GM19099 (cell line): ENCODE data around the gene PTOV1.

Experiments
- POLR2A ChIP-seq: IDR thresholded peaks from 3 replicates; pipeline ENCODE4 v1.6.1; 2011; ENCODE audit warnings: low read depth; ENCODE audit not compliant: insufficient read length; ENCODE audit errors: extremely low read depth

Gene PTOV1

DNA sequence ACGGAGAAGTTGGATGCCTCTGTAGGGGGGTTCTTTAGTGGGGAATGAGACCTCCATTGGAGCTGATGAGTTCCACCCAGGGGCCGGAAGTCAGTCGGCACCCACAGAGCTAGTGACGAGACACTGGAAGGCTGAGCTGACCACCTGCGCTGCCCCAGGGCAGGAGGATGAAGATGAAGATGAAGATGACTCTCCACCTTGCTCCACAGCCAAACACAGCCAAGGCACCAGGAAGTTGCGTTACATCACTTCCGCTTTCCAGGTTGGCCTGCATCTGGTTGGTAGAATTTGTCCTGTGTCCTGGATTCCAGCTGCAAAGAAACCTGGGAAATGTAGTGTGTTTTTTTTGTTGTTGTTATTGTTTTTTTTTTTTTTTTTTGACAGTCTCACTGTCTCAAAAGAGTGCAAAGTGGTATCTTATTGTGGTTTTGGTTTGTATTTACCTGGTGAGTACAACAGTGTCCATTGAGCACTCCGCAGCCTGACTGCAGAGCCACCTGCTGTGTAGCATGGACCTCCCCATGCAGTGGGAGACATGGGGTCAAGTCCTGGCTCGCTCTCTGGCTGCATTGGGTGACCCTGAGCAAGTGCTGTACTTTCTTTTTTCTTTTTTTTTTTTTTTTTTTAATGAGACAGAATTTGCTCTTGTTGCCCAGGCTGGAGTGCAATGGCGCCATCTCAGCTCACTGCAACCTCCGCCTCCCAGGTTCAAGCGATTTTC, 28.4 kb downstream of the PTOV1 start:
- TF ChIP-seq POLR2A: no peak

DNA sequence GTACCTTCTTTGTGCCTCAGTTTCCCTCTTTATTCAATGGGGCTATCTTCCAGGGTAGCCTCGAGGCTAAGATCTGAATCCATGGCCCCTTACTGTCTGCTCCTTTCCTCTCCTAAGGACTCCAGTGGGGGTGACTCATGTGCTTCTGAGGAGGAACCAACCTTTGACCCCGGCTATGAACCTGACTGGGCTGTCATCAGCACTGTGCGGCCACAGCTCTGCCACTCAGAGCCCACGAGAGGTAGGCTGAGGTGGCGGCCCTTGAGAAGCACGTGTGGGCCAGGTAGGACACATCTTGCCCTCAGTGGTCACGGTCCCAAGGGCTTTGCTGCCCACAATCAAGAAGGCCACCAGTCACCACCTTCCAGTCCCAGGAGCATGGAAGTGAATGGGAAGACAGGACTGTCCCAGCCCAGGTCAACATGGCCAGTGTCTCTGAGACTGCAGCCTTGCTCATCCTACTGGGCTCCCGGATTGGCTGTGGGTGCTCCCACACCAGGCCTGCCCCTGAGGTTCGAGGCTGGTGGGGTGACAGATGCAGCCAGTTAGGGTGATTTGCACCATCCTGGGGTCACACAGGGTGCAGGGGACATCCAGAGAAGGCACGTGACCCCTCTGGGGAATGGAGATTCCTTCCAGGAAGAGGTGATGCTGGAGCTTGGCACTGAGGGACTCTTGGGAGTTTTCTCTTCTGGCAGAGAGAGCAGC, 29.4 kb downstream of the PTOV1 start:
- TF ChIP-seq POLR2A: no peak

DNA sequence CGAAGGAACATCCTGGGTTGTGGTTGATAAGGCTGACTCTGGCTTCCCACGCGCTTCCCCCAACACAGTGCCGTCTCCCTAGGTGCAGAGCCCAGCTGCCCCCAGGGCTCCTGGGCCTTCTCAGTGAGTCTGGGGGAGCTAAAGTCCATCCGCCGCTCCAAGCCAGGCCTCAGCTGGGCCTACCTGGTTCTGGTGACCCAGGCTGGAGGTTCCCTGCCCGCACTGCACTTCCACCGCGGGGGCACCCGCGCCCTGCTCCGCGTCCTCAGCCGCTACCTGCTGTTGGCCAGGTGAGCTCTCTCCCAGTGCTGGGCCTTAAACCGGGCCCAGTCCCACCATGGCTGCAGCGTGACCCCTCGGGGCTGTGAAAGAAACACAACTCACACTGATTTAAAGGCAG, 30.2 kb downstream of the PTOV1 start:
- no peak for TF ChIP-seq POLR2A

DNA sequence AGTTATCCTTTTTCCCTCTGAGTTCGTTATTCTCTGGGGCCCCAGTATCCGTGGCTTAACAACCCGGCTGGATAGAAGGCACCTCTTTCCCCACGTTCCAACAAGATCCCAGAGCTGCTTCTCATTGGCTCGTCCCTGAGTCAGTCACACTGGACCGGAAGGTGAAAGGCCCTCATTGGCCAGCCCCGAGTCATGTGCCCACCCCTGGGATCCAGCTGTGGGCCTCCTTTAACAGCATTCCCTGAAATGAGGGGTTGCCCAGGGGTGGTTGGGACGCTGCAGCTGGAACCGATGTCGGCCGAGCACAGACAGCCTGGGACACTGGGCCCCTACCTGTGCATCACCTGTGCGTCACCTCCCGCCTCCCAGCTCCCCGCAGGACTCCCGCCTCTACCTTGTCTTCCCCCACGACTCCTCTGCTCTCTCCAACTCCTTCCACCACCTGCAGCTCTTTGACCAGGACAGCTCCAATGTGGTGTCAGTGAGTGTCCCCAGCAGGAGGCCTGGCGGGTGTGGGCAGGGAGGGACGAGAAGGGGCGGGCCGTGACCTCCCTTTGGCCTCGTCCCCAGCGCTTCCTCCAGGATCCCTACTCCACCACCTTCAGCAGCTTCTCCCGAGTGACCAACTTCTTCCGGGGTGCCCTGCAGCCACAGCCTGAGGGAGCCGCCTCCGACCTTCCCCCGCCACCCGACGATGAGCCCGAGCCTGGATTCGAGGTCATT, 30.9 kb downstream of the PTOV1 start:
- TF ChIP-seq POLR2A: no peak

DNA sequence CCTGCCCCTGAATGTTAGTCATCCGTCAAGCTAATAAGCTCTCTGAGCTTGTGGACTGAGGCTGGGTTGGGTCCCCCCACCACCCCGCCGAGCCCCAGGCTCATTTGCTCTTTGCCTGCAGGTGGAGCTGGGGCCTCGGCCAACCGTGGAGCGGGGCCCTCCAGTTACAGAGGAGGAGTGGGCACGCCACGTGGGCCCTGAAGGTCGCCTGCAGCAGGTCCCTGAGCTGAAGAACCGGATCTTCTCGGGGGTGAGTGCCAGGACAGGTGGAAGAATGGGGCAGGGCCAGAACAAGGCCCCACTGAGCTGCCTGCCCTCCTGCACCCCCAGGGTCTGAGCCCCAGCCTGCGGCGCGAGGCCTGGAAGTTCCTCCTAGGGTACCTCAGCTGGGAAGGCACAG, 31.7 kb downstream of the PTOV1 start:
- TF ChIP-seq POLR2A: no peak

DNA sequence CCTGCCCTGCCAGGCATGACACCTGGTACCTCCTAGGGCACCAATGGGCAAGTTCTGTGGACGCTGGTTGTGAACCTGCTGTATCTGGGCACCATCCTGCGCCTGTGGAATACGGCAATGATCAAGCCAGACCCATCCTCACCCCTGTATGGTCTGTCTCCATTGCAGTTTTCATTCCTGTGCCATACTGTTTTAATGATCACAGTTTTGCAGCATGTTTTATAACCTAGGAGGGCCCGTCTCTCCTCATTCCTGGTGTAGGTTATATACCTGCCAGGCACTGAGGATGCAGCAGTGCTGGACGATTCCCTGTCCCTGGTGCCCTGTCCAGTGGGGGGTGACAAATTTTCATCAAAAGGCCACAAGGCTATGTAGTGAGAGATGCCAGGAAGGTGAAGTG, 32.1 kb downstream of the PTOV1 start:
- no peak for TF ChIP-seq POLR2A

DNA sequence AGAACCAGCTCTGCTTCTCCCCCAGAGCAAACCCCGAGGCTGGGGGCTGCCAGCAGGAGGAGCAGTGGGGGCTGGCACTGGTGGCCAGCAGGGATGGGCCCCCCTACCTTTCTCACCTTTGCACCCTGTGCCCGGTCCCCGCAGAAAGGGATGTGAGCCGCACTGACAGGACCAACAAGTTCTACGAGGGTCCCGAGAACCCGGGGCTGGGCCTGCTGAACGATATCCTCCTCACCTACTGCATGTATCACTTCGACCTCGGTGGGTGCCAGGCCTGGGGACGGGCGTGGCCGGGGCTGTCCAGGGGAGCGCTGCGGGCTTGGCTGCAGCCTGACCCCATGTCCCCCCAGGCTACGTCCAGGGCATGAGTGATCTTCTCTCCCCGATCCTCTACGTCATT, 33.1 kb downstream of the PTOV1 start:
- no peak for TF ChIP-seq POLR2A

DNA sequence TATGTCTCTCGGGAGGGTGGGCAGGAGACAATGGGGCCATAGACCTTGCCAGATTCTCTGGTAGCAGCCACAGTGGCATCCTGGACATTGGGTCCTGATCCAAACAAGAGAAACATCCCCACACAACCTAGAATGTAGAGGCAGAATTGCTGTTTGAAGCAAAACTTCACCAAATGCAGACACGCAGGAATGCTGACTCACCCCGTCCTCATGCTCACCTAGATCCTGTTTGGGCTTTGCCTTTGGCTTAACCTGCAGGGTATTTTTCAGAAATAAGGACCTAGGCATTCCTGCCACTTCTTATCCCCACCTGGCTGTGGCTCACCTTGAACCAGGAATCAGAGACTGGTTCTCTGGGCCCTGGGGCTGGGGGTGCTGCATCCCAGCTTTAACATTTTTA, 33.8 kb downstream of the PTOV1 start:
- TF ChIP-seq POLR2A: no peak

DNA sequence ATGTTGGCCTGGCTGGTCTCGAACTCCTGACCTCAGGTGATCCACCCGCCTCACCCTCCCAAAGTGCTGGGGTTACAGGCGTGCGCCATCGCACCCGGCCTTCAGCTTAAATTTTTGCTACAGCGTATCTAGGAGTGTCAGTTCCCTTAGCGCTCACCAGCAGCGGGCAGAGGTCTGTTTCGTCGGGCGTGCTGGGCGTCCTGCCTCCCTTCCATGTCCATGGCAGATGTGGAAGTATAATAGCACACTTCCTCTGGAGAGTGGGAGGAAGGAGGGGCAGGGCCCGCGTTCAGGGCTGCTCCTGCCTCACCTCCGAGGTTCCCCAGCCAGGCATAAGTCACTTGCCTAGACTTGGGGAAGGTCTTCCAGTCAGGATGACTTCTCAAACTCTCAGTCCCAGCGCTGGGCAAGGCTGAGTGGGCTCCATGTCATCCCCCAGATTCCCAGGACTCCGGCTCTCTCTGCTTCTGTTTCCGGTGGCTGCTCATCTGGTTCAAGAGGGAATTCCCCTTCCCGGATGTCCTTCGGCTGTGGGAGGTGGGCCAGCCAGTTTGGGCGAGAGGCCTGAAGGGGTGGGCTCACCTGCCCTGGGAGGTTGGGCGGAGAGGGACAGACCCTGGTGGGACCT, 36.2 kb downstream of the PTOV1 start:
- TF ChIP-seq POLR2A: no peak

DNA sequence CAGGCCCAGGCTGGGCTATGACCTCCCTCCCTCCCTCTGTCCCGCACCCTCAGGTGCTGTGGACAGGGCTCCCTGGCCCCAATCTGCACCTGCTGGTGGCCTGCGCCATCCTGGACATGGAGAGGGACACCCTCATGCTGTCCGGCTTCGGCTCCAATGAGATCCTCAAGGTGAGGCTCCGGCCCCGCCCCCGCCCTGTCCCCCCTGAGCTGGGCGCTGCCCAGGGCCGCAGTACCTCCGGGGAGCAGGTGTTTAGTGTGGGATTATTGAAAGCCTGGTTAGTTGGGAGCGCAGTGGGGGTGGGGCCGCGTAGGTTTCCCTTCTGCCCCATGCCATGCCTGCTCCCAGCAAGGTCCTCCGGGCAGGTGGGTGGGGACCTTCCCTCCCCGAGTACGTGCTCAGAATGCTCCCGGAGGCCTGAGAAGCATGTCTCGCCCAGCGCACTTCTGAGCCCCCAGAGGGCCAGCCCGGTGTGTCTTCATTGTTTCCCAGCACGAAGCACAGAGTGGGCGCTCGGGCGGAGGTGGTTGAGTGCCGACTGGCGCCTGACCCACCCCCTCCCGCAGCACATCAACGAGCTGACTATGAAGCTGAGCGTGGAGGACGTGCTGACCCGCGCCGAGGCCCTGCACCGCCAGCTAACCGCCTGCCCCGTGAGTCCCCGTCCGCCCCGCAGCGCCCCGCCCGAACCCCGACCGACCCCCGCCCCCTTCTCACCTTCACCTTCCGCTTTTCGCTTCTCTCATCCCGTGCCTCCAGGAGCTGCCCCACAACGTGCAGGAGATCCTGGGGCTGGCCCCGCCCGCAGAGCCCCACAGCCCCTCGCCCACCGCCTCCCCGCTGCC, 36.9 kb downstream of the PTOV1 start:
- TF ChIP-seq POLR2A: no peak

DNA sequence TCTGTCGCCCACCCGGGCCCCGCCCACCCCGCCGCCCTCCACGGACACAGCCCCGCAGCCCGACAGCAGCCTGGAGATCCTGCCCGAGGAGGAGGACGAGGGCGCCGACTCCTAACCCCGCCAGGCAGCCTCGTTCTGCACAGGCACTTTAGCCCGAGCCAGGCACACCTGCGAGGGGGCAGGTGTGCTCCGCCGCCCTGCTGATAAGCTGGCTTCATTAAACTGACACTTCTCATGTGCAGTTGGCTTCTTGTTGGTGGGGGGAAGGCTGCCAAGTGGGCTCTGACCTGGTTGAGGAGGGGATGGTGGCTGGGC, 37.5 kb downstream of the PTOV1 start:
- TF ChIP-seq POLR2A: no peak

DNA sequence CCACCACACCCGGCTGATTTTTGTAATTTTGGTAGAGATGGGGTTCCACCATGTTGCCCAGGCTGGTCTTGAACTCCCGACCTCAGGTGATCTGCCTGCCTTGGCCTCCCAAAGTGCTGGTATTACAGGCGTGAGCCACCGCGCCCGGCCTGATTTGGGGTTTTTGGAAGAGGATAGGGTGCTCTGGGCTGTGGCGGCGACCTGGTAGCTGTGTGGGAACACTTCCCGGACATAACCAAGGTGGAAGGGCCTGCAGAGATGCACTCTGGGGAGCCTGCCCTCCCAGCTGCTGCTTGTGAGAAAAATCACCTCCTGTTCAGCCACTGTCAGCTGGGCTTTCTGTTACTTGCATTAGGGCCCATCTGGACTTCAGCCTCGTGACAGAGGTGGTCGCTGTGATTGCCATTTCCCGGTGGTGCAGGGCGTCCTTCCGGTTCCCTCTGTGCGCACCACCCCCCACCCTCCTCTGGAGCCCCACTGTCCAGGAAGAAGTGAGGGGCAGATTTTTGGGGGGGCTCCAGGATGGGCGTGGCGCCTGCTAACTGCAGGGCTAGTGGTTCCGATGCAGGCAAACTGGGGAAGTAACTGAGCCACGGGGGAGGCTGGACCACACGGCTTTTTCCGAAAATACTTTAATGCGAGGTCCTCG, 38.2 kb downstream of the PTOV1 start:
- TF ChIP-seq POLR2A: no peak

DNA sequence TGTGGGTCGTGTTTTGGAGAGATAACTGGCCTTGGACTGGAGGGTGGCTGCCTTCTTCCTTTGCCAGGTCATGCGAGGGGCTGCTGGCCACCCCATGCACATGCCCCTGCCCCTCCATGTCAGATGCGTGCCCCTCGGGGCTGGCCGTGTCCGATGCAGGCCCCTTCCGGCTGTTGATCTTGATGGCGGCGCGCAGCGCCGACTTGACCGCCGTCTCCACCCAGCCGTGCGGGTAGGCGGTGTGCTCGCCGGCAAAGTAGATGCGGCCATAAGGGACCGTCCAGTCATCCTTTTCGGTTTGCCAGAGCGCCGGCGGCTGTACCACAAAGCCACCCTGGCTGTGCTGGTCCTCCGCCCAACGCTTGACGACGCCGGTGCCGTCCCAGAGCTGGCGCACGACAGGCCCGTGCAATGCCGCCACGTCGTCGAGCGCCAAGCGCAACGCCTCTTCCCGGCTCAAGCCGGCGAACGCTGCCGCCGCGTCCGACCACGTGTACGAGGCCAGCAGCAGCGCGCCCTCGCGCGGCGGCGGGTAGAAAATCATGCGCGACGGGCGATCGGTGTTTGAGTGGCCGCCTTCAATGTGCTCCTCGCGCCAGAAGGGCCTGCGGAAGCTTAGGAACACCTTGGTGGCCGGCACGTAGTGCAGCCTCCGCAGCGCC, 38.9 kb downstream of the PTOV1 start:
- peak; percentile 20 for TF ChIP-seq POLR2A
